GM12872 (cell line): ENCODE data around the gene COL6A2.

Experiments used
- CTCF ChIP-seq: IDR thresholded peaks from 3 replicates; pipeline ENCODE4 v1.5.1; 2011; ENCODE audit warnings: low read depth, mild to moderate bottlenecking, low read length, moderate library complexity; ENCODE audit not compliant: insufficient read depth

The COL6A2 gene

DNA sequence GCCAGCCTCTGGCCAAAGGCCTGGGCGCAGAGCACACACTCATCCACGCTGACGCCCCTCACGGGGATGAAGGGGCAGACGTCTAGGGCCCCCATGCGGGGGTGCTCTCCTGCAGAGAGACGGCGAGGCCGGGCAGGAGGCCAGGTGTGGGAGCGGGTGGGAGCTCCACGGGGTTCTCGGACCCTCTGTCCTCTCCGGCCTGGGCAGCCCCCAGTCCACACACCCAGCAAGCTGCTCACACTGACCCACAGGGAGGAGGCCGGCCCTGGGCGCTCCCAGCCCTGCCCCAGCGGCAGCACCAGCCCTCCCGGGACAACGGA is 55.0 kb downstream of the COL6A2 start:
- TF ChIP-seq CTCF: no peak

GRCh38 chr21:46153247-46154154 is 55.6 kb downstream of the COL6A2 start:
- TF ChIP-seq CTCF: peak; percentile 69

DNA sequence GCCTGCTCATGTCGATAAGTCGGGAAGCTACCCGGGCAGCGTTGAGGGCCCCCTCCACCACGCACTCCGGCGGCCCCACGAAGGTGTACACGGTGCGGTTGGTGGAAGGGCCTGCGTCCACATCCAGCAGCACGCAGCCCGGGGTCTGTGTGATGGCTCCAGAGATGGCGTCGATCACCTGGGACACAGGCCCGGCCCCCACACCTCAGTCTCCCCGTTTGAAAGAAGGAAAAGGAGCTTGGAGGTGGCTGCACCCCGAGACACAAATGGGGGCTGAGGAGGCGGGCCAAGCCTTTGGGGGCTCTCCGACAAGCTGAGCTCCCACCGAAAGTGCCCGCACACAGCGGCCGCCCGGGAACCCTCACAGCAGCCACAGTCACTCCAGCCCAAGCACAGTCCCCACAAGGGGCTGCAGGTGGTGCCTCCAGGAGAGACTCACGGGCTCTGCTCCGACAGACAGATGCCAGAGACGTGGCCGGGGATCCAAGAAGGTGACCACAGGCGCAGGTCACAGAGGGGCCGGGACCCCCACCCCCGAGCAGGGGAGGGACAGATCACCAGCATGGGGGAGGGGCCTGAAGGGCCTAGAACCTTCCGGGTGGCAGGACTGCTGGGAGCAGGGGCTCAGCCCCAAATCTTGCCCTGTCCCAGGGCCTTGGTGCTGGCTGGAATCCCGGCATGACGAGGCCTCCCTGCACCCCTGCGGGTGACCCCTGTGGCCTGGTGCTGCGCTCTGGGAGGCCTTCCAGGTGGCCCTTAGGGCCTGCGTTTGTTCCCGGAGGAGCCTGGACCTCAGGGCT is 56.4 kb downstream of the COL6A2 start:
- no peak for TF ChIP-seq CTCF

- TF ChIP-seq CTCF: no peak
Measured at GRCh38 chr21:46154955-46155513, 57.1 kb downstream of the COL6A2 start.

- TF ChIP-seq CTCF: no peak
Measured at GRCh38 chr21:46155514-46156377, 57.8 kb downstream of the COL6A2 start, which contains the start of gene FTCD. Gene FTCD, minus strand, starts transcription at chr21:46155579. Its CDS starts 56 bp downstream, at chr21:46155523.

- TF ChIP-seq CTCF: no peak
Measured at GRCh38 chr21:46156378-46156645, 58.4 kb downstream of the COL6A2 start.
